HUDEP-2 (cell line): Measurements from ENCODE around the gene SPHK2.

Experiments used
- DNase-seq, 76 experiments: peaks; one replicate each; lab custom pipeline; 2025; ENCODE audit not compliant: unreplicated experiment in 76 of 76; lab: John Stamatoyannopoulos, UW

Gene SPHK2

DNA sequence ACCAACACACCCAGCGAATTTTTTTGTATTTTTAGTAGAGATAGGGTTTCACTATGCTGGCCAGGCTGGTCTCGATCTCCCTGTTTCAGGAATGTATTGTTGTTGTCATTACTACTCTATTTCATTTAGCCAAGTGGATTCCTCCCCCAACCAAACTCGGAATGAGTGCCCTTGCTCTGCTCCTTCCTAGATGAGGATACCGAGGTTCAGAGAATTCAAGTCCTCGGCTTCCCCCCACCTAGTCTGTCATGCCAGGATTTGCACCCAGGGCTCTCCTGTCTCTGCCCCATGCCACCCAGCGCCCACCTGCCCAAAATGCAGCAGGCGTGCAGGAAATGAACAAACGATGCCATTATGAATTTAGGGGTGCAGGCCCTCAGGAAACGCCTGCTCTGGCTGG, 16.3 kb upstream of the SPHK2 start:
- DNase-seq, result no peak

DNA sequence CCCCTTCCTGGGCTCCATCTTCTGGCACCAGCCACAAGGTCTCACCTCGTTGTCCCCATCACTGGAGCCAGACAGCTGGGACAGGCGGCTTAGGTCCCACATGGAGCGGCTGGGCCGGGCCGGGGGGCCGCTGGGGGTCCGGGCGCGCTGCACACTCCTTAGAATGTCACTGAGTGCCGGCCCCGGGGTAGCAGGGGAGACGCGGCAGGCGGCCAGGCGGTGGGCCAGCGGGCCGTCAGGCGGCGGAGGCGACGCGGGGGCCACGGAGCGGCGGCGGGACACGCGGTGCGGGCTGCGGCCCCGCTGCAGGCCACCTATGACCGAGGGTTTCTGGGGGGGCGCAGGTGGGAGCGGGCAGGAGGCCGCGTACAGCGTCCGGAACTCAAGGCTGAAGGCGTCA, 15.9 kb upstream of the SPHK2 start:
- DNase-seq, result no peak

DNA sequence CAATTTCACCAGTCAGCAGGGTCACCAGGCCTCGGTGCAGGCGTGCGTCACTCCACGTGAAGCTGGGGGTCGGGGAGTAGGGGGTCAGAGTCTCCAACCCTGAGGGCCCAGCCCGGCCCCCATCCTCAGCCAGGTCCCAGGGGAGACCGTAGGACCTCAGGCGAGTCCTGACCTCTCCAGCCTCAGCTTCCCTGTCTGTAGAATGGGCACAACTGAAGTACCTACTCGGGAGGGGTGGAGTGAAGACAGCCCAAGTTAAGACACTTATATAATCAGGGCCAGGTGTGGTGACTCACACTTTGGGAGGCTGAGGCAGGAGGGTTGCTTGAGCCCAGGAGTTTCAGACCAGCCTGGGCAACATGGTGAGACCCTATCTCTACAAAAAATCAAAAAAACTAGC, 15.5 kb upstream of the SPHK2 start:
- no peak for DNase-seq

DNA sequence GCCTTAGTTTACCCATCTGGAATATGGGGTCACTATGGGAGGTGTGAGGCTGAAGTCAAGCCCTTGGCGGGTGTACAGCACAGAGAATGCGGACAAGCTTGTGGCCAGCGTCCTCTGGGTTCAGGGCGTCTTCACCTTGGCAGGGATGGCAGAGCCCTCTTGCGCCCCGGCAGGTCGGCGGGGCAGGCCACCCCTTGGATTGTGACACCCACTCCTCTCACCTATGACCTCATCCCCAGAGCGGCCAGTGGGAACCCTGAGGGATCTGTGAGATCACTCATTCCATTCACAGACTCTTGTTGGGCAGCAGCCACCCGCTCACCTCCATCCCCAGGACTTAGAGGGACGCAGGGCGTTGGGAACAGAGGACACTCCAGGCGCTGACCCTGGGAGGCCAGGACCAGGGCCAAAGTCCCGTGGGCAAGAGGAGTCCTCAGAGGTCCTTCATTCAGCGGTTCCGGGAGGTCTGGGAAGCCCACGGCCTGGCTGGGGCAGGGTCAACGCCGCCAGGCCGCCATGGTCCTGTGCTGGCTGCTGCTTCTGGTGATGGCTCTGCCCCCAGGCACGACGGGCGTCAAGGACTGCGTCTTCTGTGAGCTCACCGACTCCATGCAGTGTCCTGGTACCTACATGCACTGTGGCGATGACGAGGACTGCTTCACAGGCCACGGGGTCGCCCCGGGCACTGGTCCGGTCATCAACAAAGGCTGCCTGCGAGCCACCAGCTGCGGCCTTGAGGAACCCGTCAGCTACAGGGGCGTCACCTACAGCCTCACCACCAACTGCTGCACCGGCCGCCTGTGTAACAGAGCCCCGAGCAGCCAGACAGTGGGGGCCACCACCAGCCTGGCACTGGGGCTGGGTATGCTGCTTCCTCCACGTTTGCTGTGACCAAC, 12.6 kb upstream of the SPHK2 start, which contains the start of gene SPACA4:
SPACA4 (plus strand) TSS at position 280 of the 896 bp plus-strand sequence; CDS start at position 517, 237 bp downstream.
- DNase-seq, result no peak

DNA sequence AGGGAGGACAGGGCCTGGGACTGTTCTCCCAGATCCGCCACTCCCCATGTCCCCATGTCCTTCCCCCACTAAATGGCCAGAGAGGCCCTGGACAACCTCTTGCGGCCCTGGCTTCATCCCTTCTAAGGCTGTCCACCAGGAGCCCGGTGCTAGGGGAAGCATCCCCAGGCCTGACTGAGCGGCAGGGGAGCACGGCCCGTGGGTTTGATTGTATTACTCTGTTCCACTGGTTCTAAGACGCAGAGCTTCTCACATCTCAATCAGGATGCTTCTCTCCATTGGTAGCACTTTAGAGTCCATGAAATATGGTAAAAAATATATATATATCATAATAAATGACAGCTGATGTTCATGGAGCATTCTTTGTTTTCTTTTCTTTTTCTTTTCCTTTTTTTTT, 11.9 kb upstream of the SPHK2 start:
- DNase-seq, result no peak

DNA sequence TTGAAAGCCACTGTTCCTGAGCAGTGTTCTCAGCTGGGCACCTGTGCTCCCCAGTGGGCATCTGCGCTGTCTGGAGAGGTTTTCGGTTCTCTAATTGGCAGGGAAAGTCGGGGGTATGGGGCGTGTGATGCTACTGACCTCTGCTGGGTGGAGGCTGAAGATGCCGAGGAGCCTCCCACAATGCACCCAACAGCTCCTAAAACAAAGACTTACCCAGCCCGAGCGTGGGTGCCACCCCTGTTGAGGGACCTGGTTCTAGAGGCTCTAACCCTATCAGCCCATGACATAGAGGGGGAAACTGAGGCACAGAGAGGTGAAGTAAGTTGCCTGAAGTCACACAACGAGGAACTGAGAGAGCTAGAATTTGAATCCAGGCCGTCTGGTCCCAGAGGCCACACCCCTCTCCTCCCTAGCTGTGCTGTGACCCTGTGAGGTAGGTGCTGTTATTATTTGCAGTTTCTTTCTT, 10.5 kb upstream of the SPHK2 start:
- peak in 52 of 76 experiments; percentile 17 to 72 (median 51) for DNase-seq

DNA sequence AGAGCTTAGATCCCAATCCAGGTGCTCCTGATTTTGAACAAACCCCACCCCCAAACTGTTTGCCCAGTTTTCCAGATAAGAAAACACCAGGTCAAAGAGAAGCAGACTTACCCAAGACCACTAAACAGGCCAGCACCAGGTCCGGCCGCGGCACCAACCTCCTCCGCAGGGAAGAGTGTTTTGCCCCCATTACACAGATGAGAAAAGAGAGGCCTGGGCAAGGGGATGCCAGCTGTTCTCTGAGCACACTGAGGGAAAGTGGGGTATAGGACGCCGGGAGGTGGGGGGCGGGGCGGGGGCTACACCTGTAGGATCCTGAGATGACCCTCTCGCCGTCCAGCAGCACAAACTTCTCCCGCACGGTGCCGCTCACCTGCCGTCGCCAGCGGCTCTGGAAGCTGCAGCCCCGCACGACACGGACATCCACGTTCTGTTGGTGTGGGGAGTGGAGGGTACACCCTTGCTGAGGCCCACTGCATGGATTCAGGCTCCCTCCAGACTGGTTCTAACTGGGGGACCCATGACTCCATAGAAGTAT, 9.7 kb upstream of the SPHK2 start:
- DNase-seq, result no peak

DNA sequence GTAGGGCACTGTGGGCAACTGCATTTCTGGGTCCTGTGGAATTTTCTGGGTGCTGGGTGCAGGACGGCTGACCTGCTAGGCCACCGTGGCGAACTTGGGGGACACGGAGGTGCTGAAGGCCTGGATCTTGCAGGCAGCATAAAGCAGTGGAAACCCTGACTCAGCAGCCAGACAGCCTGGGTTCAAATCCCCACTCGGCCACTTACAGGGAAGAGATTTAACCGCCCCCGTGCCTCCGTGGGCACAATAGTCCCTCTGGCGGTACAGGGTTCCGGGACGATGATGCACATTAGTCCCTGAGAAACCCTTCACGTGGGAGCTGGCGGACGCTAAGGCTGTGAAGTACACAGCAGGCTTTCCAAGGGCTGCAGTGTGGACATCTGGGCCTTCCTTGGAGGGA, 7.4 kb upstream of the SPHK2 start:
- DNase-seq, result no peak

DNA sequence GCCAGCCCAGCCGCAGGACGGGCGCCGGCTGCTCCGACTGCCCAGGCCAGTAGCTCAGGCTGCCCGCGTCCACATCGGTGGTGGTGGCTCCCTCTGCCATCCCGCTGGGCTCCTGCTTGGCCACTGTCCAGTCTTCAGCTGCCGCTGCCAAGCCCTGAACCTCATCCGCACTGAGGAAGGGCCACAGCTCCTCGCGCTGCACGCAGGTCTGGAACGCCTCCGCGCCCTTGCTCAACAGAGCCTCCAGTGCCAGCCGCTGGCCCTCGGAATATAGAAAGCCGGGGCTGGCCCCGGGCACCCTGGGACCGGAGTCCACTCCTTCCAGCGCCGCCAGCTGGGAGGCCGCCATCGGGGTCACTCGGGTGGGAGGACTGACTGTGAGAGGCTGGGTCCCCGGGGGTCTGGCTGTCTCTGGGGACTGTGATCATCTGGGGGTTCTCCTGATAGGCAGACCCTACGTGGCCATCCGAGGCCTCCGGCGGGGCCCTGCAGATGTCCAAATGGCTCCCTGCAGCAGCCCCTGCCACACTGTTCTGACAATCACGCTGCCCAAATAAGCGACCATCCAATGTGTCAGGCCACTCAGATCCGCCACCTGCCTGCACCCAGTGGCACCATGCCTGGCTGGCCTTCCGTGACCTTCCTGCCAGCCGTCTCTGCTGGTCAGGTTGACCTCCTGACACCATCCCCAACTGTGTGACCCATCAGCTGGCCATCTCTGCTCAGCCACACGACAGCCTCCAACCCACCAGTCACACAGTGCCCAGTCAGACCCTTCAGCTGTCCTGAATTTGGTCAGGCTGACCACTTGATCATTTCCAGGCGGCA, 6.1 kb upstream of the SPHK2 start:
- DNase-seq, result no peak

DNA sequence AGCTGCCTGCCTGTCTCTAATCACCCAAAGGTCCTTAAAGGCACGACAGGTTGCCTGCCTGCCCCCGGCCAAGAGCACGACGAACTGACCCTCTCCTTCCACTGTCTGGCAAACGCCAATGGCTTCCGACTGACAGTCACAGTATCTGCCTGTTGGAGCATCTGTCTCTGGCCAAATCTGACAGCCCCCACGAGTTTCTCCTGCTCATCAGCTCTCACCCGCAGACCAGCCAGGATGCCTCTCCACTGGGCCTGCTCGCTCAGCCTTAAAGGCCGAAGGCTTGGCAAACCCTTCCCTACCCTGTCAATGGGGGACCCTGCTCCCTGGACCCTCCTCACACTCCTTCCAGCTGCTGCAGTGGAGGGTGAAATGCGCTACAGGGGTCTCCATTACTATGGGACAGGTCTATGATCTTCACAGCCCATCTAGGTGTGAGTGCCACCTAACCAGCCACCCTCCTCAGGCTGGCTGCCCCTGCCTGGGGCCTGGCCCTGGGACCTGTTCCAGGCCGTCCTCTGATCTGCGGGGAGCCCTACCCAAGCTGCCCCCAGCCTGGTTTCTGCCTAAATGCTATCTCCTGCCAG, 5.4 kb upstream of the SPHK2 start:
- DNase-seq, result peak in 4 of 76 experiments; percentile 20 to 62 (median 54)

DNA sequence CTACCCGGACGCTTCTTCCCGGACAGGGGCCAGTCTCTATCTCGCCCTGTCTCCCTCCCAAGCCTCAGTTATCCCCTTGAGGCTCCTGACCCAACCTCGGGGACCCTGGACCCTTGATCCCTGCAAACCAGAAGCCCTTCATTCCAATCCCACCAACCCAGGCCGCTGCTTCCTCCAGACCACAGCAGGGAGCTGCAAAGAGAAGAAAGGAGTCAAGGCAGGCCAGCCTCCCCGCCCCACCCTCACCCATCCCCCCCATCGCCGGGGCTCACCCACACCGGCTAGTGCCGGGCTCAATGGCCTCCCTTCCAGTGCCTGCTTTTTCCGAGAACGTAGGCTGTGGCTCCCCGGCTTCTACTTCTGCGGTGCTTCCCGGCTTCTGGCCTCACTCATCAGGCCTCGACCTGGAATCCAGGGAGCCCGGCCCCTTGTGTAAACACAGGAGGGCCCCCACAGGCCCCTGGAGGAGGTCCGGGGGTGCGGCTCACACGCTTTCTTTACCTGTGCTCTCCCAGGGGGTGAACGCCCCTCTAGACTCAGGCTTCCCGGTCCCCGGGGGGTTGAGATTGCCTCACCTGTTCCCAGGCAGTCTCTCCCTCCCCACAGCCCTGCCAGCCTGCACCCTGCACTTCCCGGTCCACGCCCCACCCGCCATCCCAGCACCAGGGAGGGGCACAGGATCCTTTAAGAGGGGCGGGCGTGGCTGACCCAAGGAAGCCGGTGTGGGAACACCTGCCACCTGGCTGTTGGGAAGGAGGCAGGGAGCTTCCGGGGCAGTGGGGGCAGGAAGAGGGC, 4.7 kb upstream of the SPHK2 start, which contains the start of gene FAM83E:
FAM83E (minus strand) TSS at position 641 of the 795 bp plus-strand sequence. CDS start 1,704 bp downstream, outside the sequence.
- peak in 7 of 76 experiments; percentile 16 to 62 (median 46) for DNase-seq

DNA sequence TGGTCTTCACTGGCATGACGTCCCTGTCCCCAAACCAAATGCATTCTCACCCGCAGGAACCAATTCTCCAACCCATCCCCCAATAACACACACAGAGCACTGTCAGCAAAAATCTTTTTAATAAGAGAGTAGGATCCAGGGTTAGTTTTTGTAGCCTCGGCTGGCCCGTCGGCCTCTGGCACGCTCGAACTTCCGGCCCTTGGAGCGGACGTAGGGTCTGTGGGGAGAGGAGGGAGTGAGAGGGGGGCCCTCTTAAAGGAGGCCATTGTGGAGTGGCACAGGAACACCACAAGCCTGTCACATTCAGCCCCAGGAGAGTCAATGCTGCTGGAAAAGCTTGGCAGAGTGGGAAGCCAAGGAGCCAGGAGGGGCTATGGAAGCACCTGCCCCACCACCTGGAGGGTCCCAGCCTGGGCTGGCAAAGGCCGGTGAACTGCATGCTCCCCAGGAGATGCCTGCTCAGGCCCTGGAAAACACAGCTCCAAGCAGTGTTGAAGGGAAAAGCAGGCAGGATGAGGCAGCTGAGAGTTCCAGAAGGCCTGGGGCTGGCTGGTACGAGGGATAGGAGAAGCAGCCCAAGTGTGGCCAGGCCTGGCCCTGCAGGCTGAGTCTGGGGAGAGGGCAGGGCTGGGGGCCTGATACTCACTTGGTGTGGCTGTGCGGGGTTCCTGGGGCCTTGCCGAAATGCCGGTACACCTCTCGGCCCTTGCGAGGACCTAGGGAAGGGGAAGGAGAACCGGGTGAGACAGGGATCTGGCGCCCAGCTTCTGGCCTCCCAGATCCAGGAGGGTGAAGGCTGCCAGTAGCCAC, 3.9 kb upstream of the SPHK2 start:
- DNase-seq, result no peak

DNA sequence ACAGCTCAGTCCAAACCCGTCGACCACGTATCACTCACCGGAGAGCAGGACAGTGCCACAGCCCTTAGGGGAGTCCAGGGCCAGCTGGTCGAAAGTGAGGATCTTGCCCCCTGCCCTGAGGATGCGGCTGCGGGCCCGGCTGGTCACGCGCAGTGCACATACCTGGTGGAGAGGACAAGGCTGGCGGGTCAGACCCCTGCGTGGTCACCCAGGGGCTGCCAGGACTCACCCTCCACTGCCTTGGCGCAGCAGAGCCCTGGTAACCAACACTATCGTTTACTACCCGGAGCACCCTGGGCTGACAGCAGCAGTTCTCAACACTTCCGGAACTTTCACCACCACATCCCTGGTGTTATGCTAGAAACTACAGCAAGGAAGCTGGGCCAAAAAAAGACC, 3.3 kb upstream of the SPHK2 start:
- DNase-seq, result no peak

DNA sequence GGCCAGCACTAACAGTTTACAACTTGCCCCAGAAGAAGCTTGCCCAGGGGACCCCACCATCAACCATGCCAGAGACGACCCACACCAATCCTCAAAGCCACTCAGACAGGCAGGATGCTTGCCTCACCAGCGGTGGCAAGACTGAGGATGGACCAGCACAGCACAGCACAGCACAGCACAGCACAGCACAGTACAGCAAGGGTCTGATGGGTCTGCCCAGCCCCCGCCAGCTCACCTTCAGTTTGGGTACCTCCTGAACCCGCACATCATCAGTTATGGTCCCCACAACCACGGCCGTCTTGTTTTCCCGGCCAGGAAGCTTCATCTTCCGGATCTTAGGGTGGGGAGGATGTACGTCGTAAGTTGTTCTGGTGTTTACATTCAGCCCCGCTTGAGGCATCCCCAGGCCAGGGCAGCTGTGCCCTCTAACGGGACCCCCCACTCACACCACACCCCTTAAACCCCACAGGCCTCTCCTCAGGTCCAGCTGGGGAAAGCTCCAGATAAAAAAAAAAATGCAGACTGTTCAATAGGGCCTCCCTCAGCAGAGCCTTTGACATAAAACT, 2.7 kb upstream of the SPHK2 start:
- DNase-seq, result no peak

DNA sequence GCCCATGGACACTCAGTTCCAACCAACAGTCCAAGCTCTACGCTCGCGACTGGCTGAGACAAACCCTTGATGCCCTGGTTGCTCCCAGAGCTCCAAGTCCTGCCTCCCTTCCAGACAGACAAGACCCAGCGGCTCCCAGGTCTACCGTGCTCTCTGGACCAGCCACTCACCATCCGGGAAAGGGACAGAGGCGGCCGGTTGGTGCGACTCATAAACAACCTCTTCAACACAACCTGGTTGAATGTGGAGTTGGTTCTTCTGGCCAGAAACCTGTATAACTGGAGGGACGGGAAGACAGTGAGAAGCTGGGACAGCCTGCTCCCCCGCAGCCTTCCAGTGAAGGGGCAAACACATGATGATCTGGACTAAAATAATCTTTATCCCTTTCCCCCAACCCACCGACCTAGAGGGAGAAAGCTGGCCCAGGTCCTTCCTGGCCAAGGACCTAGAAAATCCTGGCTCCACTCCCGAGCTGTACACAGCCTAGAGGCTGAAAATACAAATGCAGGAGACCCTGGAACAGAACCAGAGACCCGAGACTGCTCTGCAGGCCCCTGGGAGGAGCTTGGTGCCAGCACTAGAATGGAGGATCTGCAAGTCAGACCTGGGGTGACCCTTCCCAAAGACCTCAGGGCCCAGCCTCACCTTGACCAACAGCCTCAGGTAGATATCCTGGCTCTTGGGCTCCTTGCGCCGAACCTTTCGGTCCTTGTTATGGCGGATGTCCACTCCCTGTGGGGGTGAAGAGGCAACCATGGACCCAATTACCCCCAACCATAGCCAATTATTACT, 2.0 kb upstream of the SPHK2 start:
- DNase-seq, result no peak

DNA sequence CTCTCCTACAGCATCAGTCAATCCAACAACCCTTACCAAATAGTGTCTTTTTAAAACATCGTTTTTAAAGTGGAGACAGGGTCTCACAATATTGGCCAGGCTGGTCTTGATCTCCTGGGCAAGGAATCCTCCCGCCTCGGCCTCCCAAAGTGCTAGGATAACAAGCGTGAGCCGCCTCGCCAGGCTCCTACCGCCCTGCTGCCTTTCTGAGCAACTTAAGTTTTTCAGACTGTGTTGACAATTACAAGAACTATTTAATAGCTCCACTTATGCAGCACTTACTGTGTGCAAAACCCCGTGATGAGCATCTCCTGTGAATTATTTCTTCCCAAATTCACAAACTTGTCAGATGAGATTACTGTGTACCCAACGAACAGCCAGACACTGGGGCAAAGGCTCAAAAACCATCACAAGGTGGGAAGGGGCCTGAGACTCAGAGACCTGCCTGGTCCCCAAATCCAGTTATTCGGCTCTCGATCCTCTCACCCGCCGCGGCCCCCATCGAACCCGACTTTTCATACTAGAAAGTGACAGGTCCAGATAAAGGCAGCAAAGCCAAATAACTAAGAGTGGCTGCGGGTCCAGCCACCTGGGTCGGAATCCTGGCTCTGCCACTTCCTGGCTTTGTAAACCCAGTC, 909 bp upstream of the SPHK2 start:
- DNase-seq, result peak in 3 of 76 experiments; percentile 28 to 63 (median 39)
